H1 (cell line): Measurements from ENCODE around the gene EMP3. TPM values are rescaled to one million over a fixed set of nuclear protein-coding genes. Genes with fewer than 3 reads are reported as not detected.

Experiments used
- ATF3 ChIP-seq: IDR thresholded peaks from 2 replicates; pipeline ENCODE4 v1.6.1; 2011; ENCODE audit warnings: low read depth, mild to moderate bottlenecking, low read length; ENCODE audit not compliant: insufficient read depth
- BCL11A ChIP-seq, 2 experiments: IDR thresholded peaks; one replicate each; pipeline ENCODE4 v1.6.1; 2011; ENCODE audit warnings: low read depth in 2 of 2, low read length in 2 of 2, mild to moderate bottlenecking in 2 of 2
- CBX8 ChIP-seq: fragments of 300-800, 300-1000 bp; sonication (generic); IDR thresholded peaks from 2 replicates; pipeline ENCODE4 v1.7.1; 2016; ENCODE audit warnings: low read depth, low read length, borderline replicate concordance
- CEBPB ChIP-seq: IDR thresholded peaks from 2 replicates; pipeline ENCODE4 v1.6.1; 2012; ENCODE audit warnings: low read depth, low read length
- CTCF ChIP-seq, 3 experiments: IDR thresholded peaks; 1 replicate in 2 of 3; 2 replicates in 1 of 3; pipeline versions ENCODE4 v1.5.1 to v1.6.1; 2011; ENCODE audit warnings: low read length in 3 of 3, mild to moderate bottlenecking in 3 of 3, inconsistent platforms in 2 of 3, low read depth in 1 of 3, moderate library complexity in 1 of 3; ENCODE audit not compliant: insufficient read depth in 1 of 3; ENCODE audit errors: control extremely low read depth in 1 of 3
- HDAC2 ChIP-seq, 2 experiments: fragments of 300-600 bp in 1 of 2; sonication (generic) in 1 of 2; IDR thresholded peaks; 2 replicates each; pipeline ENCODE4 v1.6.1; 2011 to 2012; ENCODE audit warnings: low read depth in 2 of 2, low read length in 2 of 2, mild to moderate bottlenecking in 2 of 2, moderate library complexity in 2 of 2, borderline replicate concordance in 1 of 2, inconsistent platforms in 1 of 2
- JUND ChIP-seq: IDR thresholded peaks from 2 replicates; pipeline ENCODE4 v1.6.1; 2011; ENCODE audit warnings: mild to moderate bottlenecking, improper control_type of control experiment, low read length
- NRF1 ChIP-seq: IDR thresholded peaks from 2 replicates; pipeline ENCODE4 v1.6.1; 2011; ENCODE audit warnings: mild to moderate bottlenecking, low read depth, low read length, improper control_type of control experiment
- PHF8 ChIP-seq: fragments of 200-600 bp; sonication (generic); conservative IDR thresholded peaks from 2 replicates; pipeline ENCODE4 v1.7.1; 2012; ENCODE audit warnings: low read depth, mild to moderate bottlenecking, inconsistent platforms, low read length, moderate library complexity
- POLR2A ChIP-seq, 2 experiments: IDR thresholded peaks; 1 replicate in 1 of 2; 2 replicates in 1 of 2; pipeline ENCODE4 v1.6.1; 2011; ENCODE audit warnings: low read depth in 2 of 2, low read length in 2 of 2, mild to moderate bottlenecking in 2 of 2; ENCODE audit errors: control extremely low read depth in 1 of 2
- SIN3A ChIP-seq, 2 experiments: IDR thresholded peaks in 1 of 2; conservative IDR thresholded peaks in 1 of 2; 2 replicates each; pipeline ENCODE4 v1.6.1; 2011 to 2012; ENCODE audit warnings: low read length in 2 of 2, improper control_type of control experiment in 1 of 2, low read depth in 1 of 2, mild to moderate bottlenecking in 1 of 2
- SP4 ChIP-seq: IDR thresholded peaks from 2 replicates; pipeline ENCODE4 v1.6.1; 2012; ENCODE audit warnings: low read length, inconsistent platforms
- TAF7 ChIP-seq: optimal IDR thresholded peaks from 2 replicates; pipeline ENCODE3; 2011; ENCODE audit warnings: low read depth, mild to moderate bottlenecking, inconsistent platforms, low read length, moderate library complexity, borderline replicate concordance
- TBP ChIP-seq: IDR thresholded peaks from 2 replicates; pipeline ENCODE4 v1.6.1; 2011; ENCODE audit warnings: low read depth, low read length, improper control_type of control experiment
- ZNF274 ChIP-seq: IDR thresholded peaks from 2 replicates; pipeline ENCODE4 v1.7.0; 2012; ENCODE audit warnings: low read length, borderline replicate concordance; ENCODE audit errors: extremely low read depth
- polyA plus RNA-seq, 7 experiments: library from polyadenylated mRNA; depleted of rRNA in 3 of 7; stranded (reverse) in 5 of 7; unstranded in 2 of 7; fragments of >200 nt in 5 of 7; fragments of 200-250 nt in 2 of 7; gene quantifications; 1 replicate in 5 of 7; 2 replicates in 1 of 7; 4 replicates in 1 of 7; pipeline versions ENCODE4 v1.2.1 to v1.2.3, GENCODE V29; 2011 to 2013; ENCODE audit warnings: missing spikeins in 2 of 7, mixed read lengths in 2 of 7
- total RNA-seq: library from RNA; stranded (reverse); fragmentation: NEBNext Ultra II Directional; extraction: Animal tissue kit (Norgen Biotek cat#: 25700); gene quantifications from 2 replicates; pipeline ENCODE4 v1.2.1, GENCODE V29; 2021

Gene EMP3
- total and polyA plus RNA-seq, 2 of the 8 experiments (the other 6 are each of a cell fraction or from before 2014, with no cell fraction given), result 18.4 to 87.8 TPM

- TF ChIP-seq TAF7, result peak; percentile 40
- no peak for TF ChIP-seq BCL11A (IDR thresholded peaks at IDR 0.05; ENCODE audit: low read depth in 2 of 2, low read length in 2 of 2)
- no peak for TF ChIP-seq SP4
- no peak for TF ChIP-seq NRF1
- TF ChIP-seq ZNF274, result no peak
- peak in 1 of 2 experiments; percentile 70; a peak in 1 of 3 replicates for TF ChIP-seq POLR2A (IDR thresholded peaks at IDR 0.05; ENCODE audit: control extremely low read depth in 1 of 2, low read depth in 2 of 2, low read length in 2 of 2)
- no peak for TF ChIP-seq CTCF (IDR thresholded peaks at IDR 0.05; ENCODE audit: control extremely low read depth in 1 of 3, insufficient read depth in 1 of 3, low read depth in 1 of 3, low read length in 3 of 3)
- no peak for TF ChIP-seq TBP
- no peak for TF ChIP-seq SIN3A (conservative IDR thresholded peaks at IDR 0.05 in 1 of 2, IDR thresholded peaks at IDR 0.05 in 1 of 2; ENCODE audit: low read depth in 1 of 2, low read length in 2 of 2)
- TF ChIP-seq CEBPB, result no peak
- TF ChIP-seq CBX8, result no peak
- no peak for TF ChIP-seq ATF3
- peak; percentile 29; the same call in 1 of the 2 replicates for TF ChIP-seq PHF8
- no peak for TF ChIP-seq JUND
- TF ChIP-seq HDAC2 (IDR thresholded peaks at IDR 0.05; ENCODE audit: borderline replicate concordance in 1 of 2, low read depth in 2 of 2, low read length in 2 of 2), result no peak
Measured at GRCh38 chr19:48363500-48363809, 38.1 kb downstream of the EMP3 start (continued).
